K562 (cell line): Measurements from ENCODE around the gene HP1BP3. TPM values are rescaled to one million over a fixed set of nuclear protein-coding genes. Genes with fewer than 3 reads are reported as not detected.

Source experiments
- ATAC-seq: fragments of 200-7000 bp; cut with Tn5 transposase; 3 replicates; pipeline ENCODE4 v1.9.1; 2020; ENCODE audit warnings: moderate library complexity
- BruUV-seq: library from RNA; stranded (reverse); fragments of 400-500 nt; replicated peaks from 2 replicates; lab custom pipeline; 2021; lab: Mats Ljungman, UMichigan
- CTCF ChIA-PET: fragments of 300-600 bp; formaldehyde crosslinking; extraction: SDS; loops from one replicate; lab custom pipeline; 2021; ENCODE audit warnings: low intra/inter-chr PET ratio; lab: Yijun Ruan, JAX
- POLR2A ChIA-PET: fragments of 300-600, 350-650 bp; sonication (Branson Sonifier 250); formaldehyde crosslinking; extraction: SDS; loops from one replicate; lab custom pipeline; 2021; ENCODE audit warnings: antibody characterized with exemption, inconsistent platforms; lab: Yijun Ruan, JAX
- DNase-seq, 4 experiments: peaks; one replicate each; pipeline versions ENCODE4 v3.0.0 to v3.0.0-alpha.2; 2011 to 2018; ENCODE audit warnings: low spot score in 3 of 4, mixed read lengths in 3 of 4; ENCODE audit errors: extremely low read depth in 1 of 4
- FAIRE-seq: peaks from 2 replicates; lab custom pipeline; 2011; peaks lifted over from hg19 to GRCh38; lab: Jason Lieb, UNC
- H2AFZ ChIP-seq: 2 replicates; pipeline ENCODE4 v1.6.0; 2011; ENCODE audit warnings: low read depth, low read length, control low read depth, inconsistent platforms
- H3K27ac ChIP-seq: fragments of 200-600 bp; 3 replicates; pipeline ENCODE4 v1.8.0; 2011; ENCODE audit warnings: low read depth, mild to moderate bottlenecking, control low read depth, inconsistent platforms, low read length, moderate library complexity, mixed read lengths; ENCODE audit errors: extremely low read depth
- H3K27me3 ChIP-seq, 2 experiments: fragments of 300-600 bp in 1 of 2; 2 replicates in 1 of 2; 3 replicates in 1 of 2; pipeline versions ENCODE4 v1.6.0 to v1.8.0; 2011; ENCODE audit warnings: inconsistent platforms in 2 of 2, low read length in 2 of 2, mild to moderate bottlenecking in 1 of 2, mixed read lengths in 1 of 2, moderate library complexity in 1 of 2; ENCODE audit not compliant: control insufficient read depth in 2 of 2, insufficient read depth in 2 of 2
- H3K36me3 ChIP-seq: fragments of 300-600 bp; 3 replicates; pipeline ENCODE4 v1.8.0; 2011; ENCODE audit warnings: mild to moderate bottlenecking, low read length, inconsistent platforms; ENCODE audit not compliant: control insufficient read depth, insufficient read depth
- H3K4me1 ChIP-seq, 2 experiments: fragments of 200-600 bp in 1 of 2; replicated peaks in 1 of 2; 2 replicates in 1 of 2; 3 replicates in 1 of 2; pipeline versions ENCODE4 v1.5.1 to v1.8.0; 2011; ENCODE audit warnings: inconsistent platforms in 2 of 2, low read length in 2 of 2, mild to moderate bottlenecking in 1 of 2, mixed read lengths in 1 of 2, moderate library complexity in 1 of 2; ENCODE audit not compliant: control insufficient read depth in 2 of 2, insufficient read depth in 2 of 2
- H3K4me2 ChIP-seq: 2 replicates; pipeline ENCODE4 v1.6.1; 2011; ENCODE audit warnings: low read length, control low read depth, inconsistent platforms, mixed read lengths; ENCODE audit not compliant: insufficient read depth
- H3K4me3 ChIP-seq: fragments of 200-600 bp; sonication (generic), shearing (Covaris generic); 2 replicates; pipeline ENCODE4 v1.5.1; 2016; ENCODE audit warnings: control low read depth, inconsistent platforms
- H3K79me2 ChIP-seq: fragments of 200-600 bp; 3 replicates; pipeline ENCODE4 v1.8.0; 2011; ENCODE audit warnings: low read length, inconsistent platforms; ENCODE audit not compliant: control insufficient read depth, insufficient read depth
- H3K9ac ChIP-seq, 2 experiments: 2 replicates each; pipeline versions ENCODE4 v1.6.0 to v1.6.1; 2011; ENCODE audit warnings: low read depth in 2 of 2, low read length in 2 of 2, control low read depth in 1 of 2, inconsistent platforms in 1 of 2, mild to moderate bottlenecking in 1 of 2, mixed read lengths in 1 of 2; ENCODE audit not compliant: insufficient read depth in 1 of 2
- H3K9me1 ChIP-seq: one replicate; pipeline ENCODE4 v1.6.0; 2011; ENCODE audit warnings: inconsistent platforms, mild to moderate bottlenecking, low read length, moderate library complexity; ENCODE audit not compliant: control insufficient read depth, insufficient read depth
- H3K9me3 ChIP-seq: replicated peaks from 2 replicates; pipeline ENCODE4 v1.5.1; 2011; ENCODE audit warnings: low read depth, low read length, inconsistent platforms; ENCODE audit not compliant: control insufficient read depth, insufficient read depth
- H4K20me1 ChIP-seq: replicated peaks from 2 replicates; pipeline ENCODE4 v1.6.1; 2011; ENCODE audit warnings: low read length, inconsistent platforms, mixed read lengths; ENCODE audit not compliant: control insufficient read depth, insufficient read depth
- ATF3 ChIP-seq, 2 experiments: fragments of 450-650 bp in 1 of 2; sonication (generic) in 1 of 2; formaldehyde crosslinking in 1 of 2; IDR thresholded peaks in 1 of 2; conservative IDR thresholded peaks in 1 of 2; 2 replicates each; pipeline versions ENCODE4 v1.6.1 to v1.8.1; 2016 to 2023; ENCODE audit warnings: mild to moderate bottlenecking in 2 of 2, moderate library complexity in 2 of 2, inconsistent platforms in 1 of 2, missing genetic modification reagents in 1 of 2
- FOXK1 ChIP-seq: sonication (generic); formaldehyde crosslinking; IDR thresholded peaks from 2 replicates; pipeline ENCODE4 v1.8.0; 2022; ENCODE audit warnings: missing genetic modification reagents, mild to moderate bottlenecking, borderline replicate concordance
- HDAC2 ChIP-seq: fragments of 450-650 bp; IDR thresholded peaks from 2 replicates; pipeline ENCODE4 v1.6.1; 2016; ENCODE audit warnings: mild to moderate bottlenecking
- POLR2A ChIP-seq: fragments of 450-650 bp; conservative IDR thresholded peaks from 2 replicates; pipeline ENCODE4 v1.6.1; 2016
- TARDBP ChIP-seq: fragments of 450-650 bp; IDR thresholded peaks from 2 replicates; pipeline ENCODE4 v1.6.1; 2016
- ZNF121 ChIP-seq: sonication (generic); formaldehyde crosslinking; conservative IDR thresholded peaks from 2 replicates; pipeline ENCODE4 v1.8.0; 2022; ENCODE audit warnings: missing genetic modification reagents
- WGBS: fragments of 100-300 bp; shearing (Covaris generic); methylation state at CpG from one replicate; pipeline ENCODE4 v1.1.6; 2016; ENCODE audit warnings: low coverage, mixed read lengths; ENCODE audit not compliant: insufficient coverage; ENCODE audit errors: missing lambda C conversion rate; 5-methylcytosine and 5-hydroxymethylcytosine counted together
- in situ Hi-C: fragments of 300-500 bp; cut with MboI; formaldehyde crosslinking; loops from 4 replicates; pipeline ENCODE4 v1.15.0; 2018; ENCODE audit warnings: inconsistent platforms, mixed read lengths
- intact Hi-C: fragments of 100-400 bp; cut with micrococcal nuclease; formaldehyde crosslinking; loops from 2 replicates; pipeline ENCODE4 v1.14.2; 2022
- polyA plus RNA-seq, 8 experiments: library from polyadenylated mRNA; depleted of rRNA in 4 of 8; stranded (reverse) in 5 of 8; unstranded in 3 of 8; fragments of >200 nt; fragmentation: Nextera tagmentation in 2 of 8; fragmentation: Illumina TruSeq in 1 of 8; extraction: Ambion mirVana in 2 of 8; extraction: Trizol in 1 of 8; gene quantifications; 2 replicates each; pipeline versions ENCODE4 v1.2.1 to v1.2.3, GENCODE V29; 2011 to 2014; ENCODE audit warnings: inconsistent platforms in 1 of 8, missing spikeins in 1 of 8
- total RNA-seq, 7 experiments: library from RNA; depleted of rRNA in 6 of 7; stranded (reverse); fragments of >200 nt in 6 of 7; fragmentation: Illumina TruSeq in 2 of 7; extraction: Trizol in 2 of 7; gene quantifications; 2 replicates each; pipeline versions ENCODE4 v1.2.1 to v1.2.3, GENCODE V29; 2011 to 2021; ENCODE audit warnings: low replicate concordance in 1 of 7
- TF ChIP-seq, protein P1 (sequence below), 2 experiments: fragments of 450-650 bp in 1 of 2; sonication (generic) in 1 of 2; formaldehyde crosslinking in 1 of 2; IDR thresholded peaks; 2 replicates each; pipeline versions ENCODE4 v1.7.1 to v1.9.0; 2016 to 2022; ENCODE audit warnings: inconsistent platforms in 1 of 2, mild to moderate bottlenecking in 1 of 2, missing genetic modification reagents in 1 of 2
- TF ChIP-seq, protein P2 (sequence below): sonication (generic); formaldehyde crosslinking; IDR thresholded peaks from 2 replicates; pipeline ENCODE4 v1.8.1; 2023; ENCODE audit warnings: mild to moderate bottlenecking, missing genetic modification reagents

The HP1BP3 gene
- total and polyA plus RNA-seq, 9 of the 15 experiments (the other 6 are each of a cell fraction or from before 2014, with no cell fraction given): 57.3 to 513 (median 240) TPM

DNA sequence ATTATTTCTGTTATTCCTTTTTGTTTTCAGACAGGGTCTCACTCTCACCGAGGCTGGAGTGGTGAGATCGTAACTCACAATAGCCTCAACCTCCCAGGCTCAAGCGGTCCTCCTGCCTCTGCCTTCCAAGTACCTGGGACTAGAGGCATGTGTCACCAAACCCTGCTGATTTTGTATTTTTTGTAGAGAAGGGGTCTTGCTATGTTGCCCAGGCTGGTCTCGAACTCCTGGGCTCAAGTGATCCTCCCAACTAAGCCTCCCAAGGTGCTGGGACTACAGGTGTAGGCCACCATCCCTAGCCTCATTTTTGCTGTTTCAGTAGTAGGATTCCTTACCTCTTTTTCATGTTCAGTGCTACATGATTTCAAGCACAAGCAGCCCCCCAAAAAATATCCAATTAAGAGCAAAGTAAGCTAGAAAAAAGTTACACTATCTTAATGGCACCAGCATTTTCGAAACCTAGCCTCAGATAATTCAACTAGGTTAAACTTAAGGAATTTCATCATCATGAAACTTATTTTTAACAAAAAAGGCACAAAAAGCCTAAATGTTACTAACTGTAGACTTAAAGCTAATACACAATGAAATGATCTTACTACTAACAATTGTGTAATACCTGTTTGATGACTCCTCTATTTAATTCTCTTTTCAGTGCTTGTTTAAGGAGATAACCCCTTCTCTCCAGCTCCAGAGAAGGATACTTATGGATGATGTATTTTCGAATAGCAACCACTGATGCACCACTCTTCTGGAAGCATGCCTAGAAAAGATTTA lies 16.6 kb downstream of the HP1BP3 start:
- Histone ChIP-seq H2AFZ (no peak overlapping the region), H3K36me3 (peaks cover 97% of the 10 kb centered on the region), H3K27me3 (no peaks in the 10 kb centered on the region), H3K9ac (no peak overlapping the region), H3K9me1 (no peaks in the 10 kb centered on the region), H3K79me2 (peaks cover 19% of the 10 kb centered on the region; the same call in 1 of the 3 replicates), H3K27ac (no peak overlapping the region), H3K4me1 (no peaks in the 10 kb centered on the region), H3K4me2 (no peak overlapping the region), H4K20me1 (no peaks in the 10 kb centered on the region), H3K4me3 (no peak overlapping the region), H3K9me3 (no peaks in the 10 kb centered on the region)
- POLR2A ChIA-PET: interaction anchor here (0.9 to 6.1 kb wide), 5 partner anchors 8 to 425 kb away, joined by 3 to 79 read pairs (median 3); partner anchors contain the start of gene HP1BP3
- ATAC-seq (no peak), FAIRE-seq (no peak), DNase-seq (no peak)
- intact Hi-C loops (no loop called here), in situ Hi-C loops (no loop called here)
- CTCF ChIA-PET: no interaction called here
- BruUV-seq: no TSS peak
- WGBS: 92% methylated on average over 6 of the region's 6 CpGs
- no peak for TF ChIP-seq HDAC2
- peak; percentile 38 for TF ChIP-seq ATF3 (IDR thresholded peaks at IDR 0.05)
- TF ChIP-seq ATF3 (CRISPR knock-in tag; conservative IDR thresholded peaks at IDR 0.05): no peak
- TF ChIP-seq, protein P1, sequence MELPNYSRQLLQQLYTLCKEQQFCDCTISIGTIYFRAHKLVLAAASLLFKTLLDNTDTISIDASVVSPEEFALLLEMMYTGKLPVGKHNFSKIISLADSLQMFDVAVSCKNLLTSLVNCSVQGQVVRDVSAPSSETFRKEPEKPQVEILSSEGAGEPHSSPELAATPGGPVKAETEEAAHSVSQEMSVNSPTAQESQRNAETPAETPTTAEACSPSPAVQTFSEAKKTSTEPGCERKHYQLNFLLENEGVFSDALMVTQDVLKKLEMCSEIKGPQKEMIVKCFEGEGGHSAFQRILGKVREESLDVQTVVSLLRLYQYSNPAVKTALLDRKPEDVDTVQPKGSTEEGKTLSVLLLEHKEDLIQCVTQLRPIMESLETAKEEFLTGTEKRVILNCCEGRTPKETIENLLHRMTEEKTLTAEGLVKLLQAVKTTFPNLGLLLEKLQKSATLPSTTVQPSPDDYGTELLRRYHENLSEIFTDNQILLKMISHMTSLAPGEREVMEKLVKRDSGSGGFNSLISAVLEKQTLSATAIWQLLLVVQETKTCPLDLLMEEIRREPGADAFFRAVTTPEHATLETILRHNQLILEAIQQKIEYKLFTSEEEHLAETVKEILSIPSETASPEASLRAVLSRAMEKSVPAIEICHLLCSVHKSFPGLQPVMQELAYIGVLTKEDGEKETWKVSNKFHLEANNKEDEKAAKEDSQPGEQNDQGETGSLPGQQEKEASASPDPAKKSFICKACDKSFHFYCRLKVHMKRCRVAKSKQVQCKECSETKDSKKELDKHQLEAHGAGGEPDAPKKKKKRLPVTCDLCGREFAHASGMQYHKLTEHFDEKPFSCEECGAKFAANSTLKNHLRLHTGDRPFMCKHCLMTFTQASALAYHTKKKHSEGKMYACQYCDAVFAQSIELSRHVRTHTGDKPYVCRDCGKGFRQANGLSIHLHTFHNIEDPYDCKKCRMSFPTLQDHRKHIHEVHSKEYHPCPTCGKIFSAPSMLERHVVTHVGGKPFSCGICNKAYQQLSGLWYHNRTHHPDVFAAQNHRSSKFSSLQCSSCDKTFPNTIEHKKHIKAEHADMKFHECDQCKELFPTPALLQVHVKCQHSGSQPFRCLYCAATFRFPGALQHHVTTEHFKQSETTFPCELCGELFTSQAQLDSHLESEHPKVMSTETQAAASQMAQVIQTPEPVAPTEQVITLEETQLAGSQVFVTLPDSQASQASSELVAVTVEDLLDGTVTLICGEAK (IDR thresholded peaks at IDR 0.05): no peak
- TF ChIP-seq, protein P1 (CRISPR knock-in tag; IDR thresholded peaks at IDR 0.05): no peak
- peak; percentile 67 for TF ChIP-seq ZNF121 (CRISPR knock-in tag)
- no peak for TF ChIP-seq TARDBP
- TF ChIP-seq FOXK1 (CRISPR knock-in tag): no peak
- TF ChIP-seq POLR2A: 0 out of 2 replicates have a peak, but pooled peaks have one; percentile 17
- TF ChIP-seq, protein P2, sequence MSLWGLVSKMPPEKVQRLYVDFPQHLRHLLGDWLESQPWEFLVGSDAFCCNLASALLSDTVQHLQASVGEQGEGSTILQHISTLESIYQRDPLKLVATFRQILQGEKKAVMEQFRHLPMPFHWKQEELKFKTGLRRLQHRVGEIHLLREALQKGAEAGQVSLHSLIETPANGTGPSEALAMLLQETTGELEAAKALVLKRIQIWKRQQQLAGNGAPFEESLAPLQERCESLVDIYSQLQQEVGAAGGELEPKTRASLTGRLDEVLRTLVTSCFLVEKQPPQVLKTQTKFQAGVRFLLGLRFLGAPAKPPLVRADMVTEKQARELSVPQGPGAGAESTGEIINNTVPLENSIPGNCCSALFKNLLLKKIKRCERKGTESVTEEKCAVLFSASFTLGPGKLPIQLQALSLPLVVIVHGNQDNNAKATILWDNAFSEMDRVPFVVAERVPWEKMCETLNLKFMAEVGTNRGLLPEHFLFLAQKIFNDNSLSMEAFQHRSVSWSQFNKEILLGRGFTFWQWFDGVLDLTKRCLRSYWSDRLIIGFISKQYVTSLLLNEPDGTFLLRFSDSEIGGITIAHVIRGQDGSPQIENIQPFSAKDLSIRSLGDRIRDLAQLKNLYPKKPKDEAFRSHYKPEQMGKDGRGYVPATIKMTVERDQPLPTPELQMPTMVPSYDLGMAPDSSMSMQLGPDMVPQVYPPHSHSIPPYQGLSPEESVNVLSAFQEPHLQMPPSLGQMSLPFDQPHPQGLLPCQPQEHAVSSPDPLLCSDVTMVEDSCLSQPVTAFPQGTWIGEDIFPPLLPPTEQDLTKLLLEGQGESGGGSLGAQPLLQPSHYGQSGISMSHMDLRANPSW (CRISPR knock-in tag): no peak
